Measurements from ENCODE around the gene ITPRIPL1. TPM values are rescaled to one million over a fixed set of nuclear protein-coding genes. Genes with fewer than 3 reads are reported as not detected.
A peak's percentile ranks its signal among the peaks of the same experiment; 100 is the strongest.
"Not testable (repeated sequence)": the region's sequence is repeated elsewhere in the genome, so short reads cannot be mapped to it uniquely, and the experiment has no call there.

Gene ITPRIPL1
- 1.4 TPM for total RNA-seq
- long read RNA-seq, partial matches to known transcripts: 0 of 1 reads
- long read RNA-seq, other reads (novel, unspliced or antisense): 0 of 1 reads

- intact Hi-C loops (cut with DNase I): no loop called here
- ATAC-seq (peak; percentile 35), DNase-seq (ENCODE audit: missing footprints) (peak; percentile 71)
Observed at GRCh38 chr2:96325041-96325883, at the start of gene ITPRIPL1. Gene ITPRIPL1 (plus strand): TSS chr2:96325317. CDS start chr2:96325840, 523 bp downstream.

- intact Hi-C loops (cut with DNase I): no loop called here
- ATAC-seq (no peak), DNase-seq (ENCODE audit: missing footprints) (no peak)
Observed at GRCh38 chr2:96276787-96277499, 48.2 kb upstream of the ITPRIPL1 start.

GRCh38 chr2:96287273-96287856 is 37.8 kb upstream of the ITPRIPL1 start:
- no peak for DNase-seq (ENCODE audit: missing footprints)
- no peak for ATAC-seq
- intact Hi-C loops (cut with DNase I): no loop called here

GRCh38 chr2:96291751-96292150 is 33.4 kb upstream of the ITPRIPL1 start:
- DNase-seq (ENCODE audit: missing footprints) (no peak), ATAC-seq (no peak)
- intact Hi-C loops (cut with DNase I): no loop called here

- ATAC-seq; DNase-seq (ENCODE audit: missing footprints); intact Hi-C loops (cut with DNase I): not testable (repeated sequence)
Observed at GRCh38 chr2:96294271-96294670, 30.8 kb upstream of the ITPRIPL1 start.

GRCh38 chr2:96296925-96297324 is 28.2 kb upstream of the ITPRIPL1 start:
- intact Hi-C loops (cut with DNase I): no loop called here
- ATAC-seq: no peak
- DNase-seq (ENCODE audit: missing footprints): no peak

- no peak for ATAC-seq
- DNase-seq (ENCODE audit: missing footprints): no peak
- intact Hi-C loops (cut with DNase I): loop anchor here (5.0 kb wide), 1 partner anchor 35 kb away; the partner anchor contains the start of genes CIAO1 and TMEM127
Observed at GRCh38 chr2:96301865-96302264, 23.3 kb upstream of the ITPRIPL1 start.

GRCh38 chr2:96304606-96305005 is 20.5 kb upstream of the ITPRIPL1 start:
- intact Hi-C loops (cut with DNase I): loop anchor here (2.0 to 5.0 kb wide), 2 partner anchors 37 to 204 kb away; partner anchors contain the start of genes CIAO1 and TMEM127
- ATAC-seq (no peak), DNase-seq (ENCODE audit: missing footprints) (no peak)

GRCh38 chr2:96305091-96305978 is 19.8 kb upstream of the ITPRIPL1 start, which contains the start of gene SNRNP200:
Gene SNRNP200 (minus strand): TSS chr2:96305546. CDS start chr2:96305437, 109 bp downstream.
- intact Hi-C loops (cut with DNase I): loop anchor here (2.0 kb wide), 1 partner anchor 203 kb away; no protein-coding TSS in a partner anchor
- peak; percentile 94 for DNase-seq (ENCODE audit: missing footprints)
- peak; percentile 99 for ATAC-seq

- DNase-seq (ENCODE audit: missing footprints): no peak
- no peak for ATAC-seq
- intact Hi-C loops (cut with DNase I): loop anchor here (2.0 kb wide), 1 partner anchor 203 kb away; no protein-coding TSS in a partner anchor
Observed at GRCh38 chr2:96305979-96306308, 19.2 kb upstream of the ITPRIPL1 start.

GRCh38 chr2:96306370-96306769 is 18.7 kb upstream of the ITPRIPL1 start:
- intact Hi-C loops (cut with DNase I): no loop called here
- DNase-seq (ENCODE audit: missing footprints): no peak
- ATAC-seq: no peak

GRCh38 chr2:96308248-96308647 is 16.9 kb upstream of the ITPRIPL1 start:
- DNase-seq (ENCODE audit: missing footprints) (no peak), ATAC-seq (no peak)
- intact Hi-C loops (cut with DNase I): no loop called here

- intact Hi-C loops (cut with DNase I): no loop called here
- no peak for DNase-seq (ENCODE audit: missing footprints)
- ATAC-seq: no peak
Observed at GRCh38 chr2:96315005-96315399, 10.1 kb upstream of the ITPRIPL1 start.

GRCh38 chr2:96315400-96316071 is 9.6 kb upstream of the ITPRIPL1 start:
- ATAC-seq (no peak), DNase-seq (ENCODE audit: missing footprints) (no peak)
- intact Hi-C loops (cut with DNase I): no loop called here

GRCh38 chr2:96316999-96317398 is 8.1 kb upstream of the ITPRIPL1 start:
- intact Hi-C loops (cut with DNase I): no loop called here
- DNase-seq (ENCODE audit: missing footprints) (no peak), ATAC-seq (no peak)

GRCh38 chr2:96317584-96317997 is 7.5 kb upstream of the ITPRIPL1 start:
- intact Hi-C loops (cut with DNase I): no loop called here
- ATAC-seq (no peak), DNase-seq (ENCODE audit: missing footprints) (no peak)

GRCh38 chr2:96318723-96319122 is 6.4 kb upstream of the ITPRIPL1 start:
- ATAC-seq (no peak), DNase-seq (ENCODE audit: missing footprints) (no peak)
- intact Hi-C loops (cut with DNase I): no loop called here

- intact Hi-C loops (cut with DNase I): no loop called here
- DNase-seq (ENCODE audit: missing footprints) (no peak), ATAC-seq (no peak)
Observed at GRCh38 chr2:96319396-96319795, 5.7 kb upstream of the ITPRIPL1 start.

Data from Right ventricle myocardium inferior (tissue), 1 donor.